Heart right ventricle (tissue), 16 donors: ENCODE data around the gene TLR2. TPM values are rescaled to one million over a fixed set of nuclear protein-coding genes. Genes with fewer than 3 reads are reported as not detected.

Experiments used
- ATAC-seq, 8 donors: fragments of 200-7000 bp; cut with Tn5 transposase; one replicate each; pipeline ENCODE4 v1.9.1; 2020; ENCODE audit warnings: mild to moderate bottlenecking in 8 of 8, moderate library complexity in 8 of 8, moderate number of reproducible peaks in 1 of 8
- DNase-seq, 2 donors: peaks; one replicate each; pipeline ENCODE4 v3.0.0-alpha.2; 2020
- H3K27ac ChIP-seq, 10 donors: fragments of 200-600 bp; sonication (generic) in 2 of 10; one replicate each; pipeline versions ENCODE4 v1.5.0 to v1.8.0; 2020 to 2022; ENCODE audit warnings: mild to moderate bottlenecking in 3 of 10
- H3K27me3 ChIP-seq, 7 donors: fragments of 200-600 bp; one replicate each; pipeline ENCODE4 v1.8.0; 2021 to 2022; ENCODE audit warnings: mild to moderate bottlenecking in 2 of 7
- H3K36me3 ChIP-seq, 9 donors: fragments of 200-600 bp; sonication (generic) in 1 of 9; one replicate each; pipeline versions ENCODE4 v1.5.0 to v1.8.0; 2020 to 2022; ENCODE audit warnings: mild to moderate bottlenecking in 2 of 9
- H3K4me1 ChIP-seq, 9 donors: fragments of 200-600 bp; sonication (generic) in 1 of 9; one replicate each; pipeline versions ENCODE4 v1.5.0 to v1.8.0; 2020 to 2022; ENCODE audit warnings: mild to moderate bottlenecking in 4 of 9
- H3K4me3 ChIP-seq, 10 donors: fragments of 200-600 bp; sonication (generic) in 2 of 10; one replicate each; pipeline versions ENCODE4 v1.5.0 to v1.8.0; 2020 to 2022; ENCODE audit warnings: mild to moderate bottlenecking in 7 of 10, moderate library complexity in 2 of 10
- H3K9me3 ChIP-seq, 11 donors: fragments of 200-600 bp in 10 of 11; sonication (generic) in 2 of 11; one replicate each; pipeline versions ENCODE4 v1.5.0 to v1.8.0; 2013 to 2022; ENCODE audit warnings: mild to moderate bottlenecking in 2 of 11, control low read depth in 1 of 11, moderate library complexity in 1 of 11
- WGBS, 2 donors: extraction: QIAGEN DNeasy Blood & Tissue Kit; methylation state at CpG; one replicate each; pipeline ENCODE4 v1.1.7; 2013; ENCODE audit warnings: inconsistent platforms in 1 of 2; 5-methylcytosine and 5-hydroxymethylcytosine counted together
- intact Hi-C, 10 donors: fragments of 100-400 bp; cut with DNase I; formaldehyde crosslinking; loops; one replicate each; pipeline versions ENCODE4 v1.11.1 to v1.14.2; 2022
- polyA plus RNA-seq, 2 donors: library from polyadenylated mRNA; stranded (reverse); fragments of 200-250 nt; gene quantifications; one replicate each; pipeline ENCODE4 v1.2.3, GENCODE V29; 2013
- total RNA-seq, 10 donors: library from RNA; stranded (reverse); fragmentation: NEBNext Ultra II Directional in 3 of 10; extraction: Animal tissue kit (Norgen Biotek cat#: 25700) in 3 of 10; gene quantifications; one replicate each; pipeline versions ENCODE4 v1.2.1 to v1.2.4, GENCODE V29; 2021 to 2023
- TF ChIP-seq, protein P1 (sequence below), 9 donors: fragments of 200-600 bp; sonication (generic) in 2 of 9; IDR thresholded peaks; one replicate each; pipeline versions ENCODE4 v1.5.0 to v1.8.0; 2021 to 2022; ENCODE audit warnings: antibody characterized with exemption in 9 of 9, mild to moderate bottlenecking in 5 of 9, moderate library complexity in 1 of 9
- donor health status: Arrhythmogenic right ventricular cardiomyopathy.
- donor health status: ischemic (EF 13 %, LVEDD 7.1; RV severe dilation, severe dysfunction).
- donor health status: healthy with polysubstance abuse.
- donor health status: DM: no; HTN: yes; CAD: no.
- donor health status: DM: no; HTN: no; CAD: no.
- donor health status: ischemic (EF 25% LVEDD 6.9; RV normal size, moderate dysfunction).
- donor health status: ischemic (EF 25% LVEDD 5.7; RV mildly dilated, moderate dysfunction).
- donor health status: healthy.
- donor health status: DM: yes; HTN: yes; CAD: no.
- donor health status: Ischemic cardiomyopathy.
- donor health status: ischemic (EF 35%, LVEDD 5.7; RV mildly dilated, moderate dysfunction).
- donor health status: nonischemic (EF 11% LVEDD 7.7; RV severe dilation, severe dysfunction).
- donor health status: DM: yes; HTN: yes; CAD: no.
- donor health status: PGD.
- donor health status: ischemic (EF 29% LVEDD 5.4; RV normal size, mild dysfunction).
- donor health status: nonischemic (EF 23%, LVEDD 6.1; RV moderate dilation, normal function).

Gene TLR2
- total and polyA plus RNA-seq, 12 donors, result 0.60 to 18.2 (median 3.0) TPM

DNA sequence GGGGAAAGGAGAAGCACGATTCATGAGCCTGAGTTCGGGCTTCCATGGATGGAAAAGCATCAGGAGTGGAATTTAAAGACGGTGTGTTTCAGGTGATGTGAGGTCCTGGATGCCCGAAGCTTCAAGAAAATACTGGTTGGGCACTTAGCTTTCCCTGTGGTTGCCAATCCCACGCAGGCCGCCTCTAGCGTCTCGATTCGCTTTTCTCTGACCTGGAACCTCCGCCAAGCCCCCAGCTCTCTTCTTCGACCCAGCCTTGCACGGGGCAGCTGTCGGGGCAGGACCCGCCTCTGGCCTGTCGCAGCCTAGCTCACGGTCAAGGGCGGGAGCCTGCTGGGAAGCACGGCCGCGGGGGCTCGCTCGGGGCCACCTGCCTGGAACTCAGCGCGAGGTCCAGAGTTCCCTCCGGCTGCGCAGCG lies 308 bp upstream of the TLR2 start:
- Histone ChIP-seq H3K27me3 (peaks cover 0 to 34% (median 23%) of the 10 kb centered on the region in 7 donors), H3K9me3 (peaks cover 0 to 14% (median 8%) of the 10 kb centered on the region in 11 donors), H3K4me3 (peak overlapping the region; percentile 56 to 83 (median 65)), H3K4me1 (peaks cover 3 to 23% (median 14%) of the 10 kb centered on the region in 9 donors), H3K36me3 (peaks cover 0 to 15% (median 0%) of the 10 kb centered on the region in 9 donors), H3K27ac (peak overlapping the region in 4 of 10 donors; percentile 59 to 94 (median 60))
- WGBS, 2 donors, result 10 to 11% methylated on average over 27 of the region's 27 CpGs
- ATAC-seq (peak in 1 of 8 donors; percentile 8), DNase-seq (no peak)
- TF ChIP-seq, protein P1, sequence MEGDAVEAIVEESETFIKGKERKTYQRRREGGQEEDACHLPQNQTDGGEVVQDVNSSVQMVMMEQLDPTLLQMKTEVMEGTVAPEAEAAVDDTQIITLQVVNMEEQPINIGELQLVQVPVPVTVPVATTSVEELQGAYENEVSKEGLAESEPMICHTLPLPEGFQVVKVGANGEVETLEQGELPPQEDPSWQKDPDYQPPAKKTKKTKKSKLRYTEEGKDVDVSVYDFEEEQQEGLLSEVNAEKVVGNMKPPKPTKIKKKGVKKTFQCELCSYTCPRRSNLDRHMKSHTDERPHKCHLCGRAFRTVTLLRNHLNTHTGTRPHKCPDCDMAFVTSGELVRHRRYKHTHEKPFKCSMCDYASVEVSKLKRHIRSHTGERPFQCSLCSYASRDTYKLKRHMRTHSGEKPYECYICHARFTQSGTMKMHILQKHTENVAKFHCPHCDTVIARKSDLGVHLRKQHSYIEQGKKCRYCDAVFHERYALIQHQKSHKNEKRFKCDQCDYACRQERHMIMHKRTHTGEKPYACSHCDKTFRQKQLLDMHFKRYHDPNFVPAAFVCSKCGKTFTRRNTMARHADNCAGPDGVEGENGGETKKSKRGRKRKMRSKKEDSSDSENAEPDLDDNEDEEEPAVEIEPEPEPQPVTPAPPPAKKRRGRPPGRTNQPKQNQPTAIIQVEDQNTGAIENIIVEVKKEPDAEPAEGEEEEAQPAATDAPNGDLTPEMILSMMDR (IDR thresholded peaks at IDR 0.05), result no peak
- intact Hi-C loops, result no loop called here

DNA sequence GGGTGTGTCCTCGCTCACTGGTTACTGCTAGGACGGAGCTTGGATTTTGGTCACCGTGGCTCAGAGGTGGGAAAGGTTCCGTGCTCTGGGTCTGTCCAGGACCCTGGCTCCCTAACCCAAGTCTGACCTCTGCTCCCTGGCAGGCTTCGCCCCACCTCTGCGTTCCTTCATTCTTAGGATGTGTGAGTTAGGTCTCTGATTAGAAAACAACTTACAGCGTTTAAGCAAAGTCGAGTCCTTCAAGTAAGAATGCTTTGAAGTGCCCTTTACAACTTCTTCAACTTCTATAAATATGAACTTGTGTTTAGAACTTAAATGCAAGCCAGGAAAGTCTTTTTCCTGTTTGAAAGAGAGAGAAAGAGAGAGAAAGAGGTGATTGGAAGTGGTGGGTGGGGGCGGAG lies 891 bp downstream of the TLR2 start:
- peaks cover 3 to 23% (median 14%) of the 10 kb centered on the region in 9 donors for H3K4me1 ChIP-seq
- TF ChIP-seq, protein P1 (IDR thresholded peaks at IDR 0.05), result no peak
- peak overlapping the region; percentile 56 to 83 (median 65) for H3K4me3 ChIP-seq
- H3K9me3 ChIP-seq, result peaks cover 0 to 25% (median 13%) of the 10 kb centered on the region in 11 donors
- ATAC-seq (no peak), DNase-seq (no peak)
- peaks cover 0 to 34% (median 23%) of the 10 kb centered on the region in 7 donors for H3K27me3 ChIP-seq
- H3K27ac ChIP-seq, result peak overlapping the region in 5 of 10 donors; percentile 53 to 94 (median 60)
- WGBS, 2 donors, result 11 to 15% methylated on average over 9 of the region's 9 CpGs
- H3K36me3 ChIP-seq, result peaks cover 0 to 27% (median 0%) of the 10 kb centered on the region in 9 donors
- intact Hi-C loops, result no loop called here

DNA sequence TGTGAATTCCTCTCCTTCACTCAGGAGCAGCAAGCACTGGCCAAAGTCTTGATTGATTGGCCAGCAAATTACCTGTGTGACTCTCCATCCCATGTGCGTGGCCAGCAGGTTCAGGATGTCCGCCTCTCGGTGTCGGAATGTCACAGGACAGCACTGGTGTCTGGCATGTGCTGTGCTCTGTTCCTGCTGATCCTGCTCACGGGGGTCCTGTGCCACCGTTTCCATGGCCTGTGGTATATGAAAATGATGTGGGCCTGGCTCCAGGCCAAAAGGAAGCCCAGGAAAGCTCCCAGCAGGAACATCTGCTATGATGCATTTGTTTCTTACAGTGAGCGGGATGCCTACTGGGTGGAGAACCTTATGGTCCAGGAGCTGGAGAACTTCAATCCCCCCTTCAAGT lies 20.4 kb downstream of the TLR2 start:
- Histone ChIP-seq H3K27me3 (peaks cover 0 to 15% (median 0%) of the 10 kb centered on the region in 7 donors), H3K9me3 (no peaks in the 10 kb centered on the region), H3K4me3 (no peak overlapping the region), H3K4me1 (peaks cover 0 to 19% (median 0%) of the 10 kb centered on the region in 9 donors), H3K36me3 (peaks cover 0 to 19% (median 0%) of the 10 kb centered on the region in 9 donors), H3K27ac (no peak overlapping the region)
- DNase-seq (no peak), ATAC-seq (no peak)
- 92% methylated on average over 7 of the region's 7 CpGs for WGBS, 2 donors
- TF ChIP-seq, protein P1 (IDR thresholded peaks at IDR 0.05), result no peak
- intact Hi-C loops, result no loop called here

DNA sequence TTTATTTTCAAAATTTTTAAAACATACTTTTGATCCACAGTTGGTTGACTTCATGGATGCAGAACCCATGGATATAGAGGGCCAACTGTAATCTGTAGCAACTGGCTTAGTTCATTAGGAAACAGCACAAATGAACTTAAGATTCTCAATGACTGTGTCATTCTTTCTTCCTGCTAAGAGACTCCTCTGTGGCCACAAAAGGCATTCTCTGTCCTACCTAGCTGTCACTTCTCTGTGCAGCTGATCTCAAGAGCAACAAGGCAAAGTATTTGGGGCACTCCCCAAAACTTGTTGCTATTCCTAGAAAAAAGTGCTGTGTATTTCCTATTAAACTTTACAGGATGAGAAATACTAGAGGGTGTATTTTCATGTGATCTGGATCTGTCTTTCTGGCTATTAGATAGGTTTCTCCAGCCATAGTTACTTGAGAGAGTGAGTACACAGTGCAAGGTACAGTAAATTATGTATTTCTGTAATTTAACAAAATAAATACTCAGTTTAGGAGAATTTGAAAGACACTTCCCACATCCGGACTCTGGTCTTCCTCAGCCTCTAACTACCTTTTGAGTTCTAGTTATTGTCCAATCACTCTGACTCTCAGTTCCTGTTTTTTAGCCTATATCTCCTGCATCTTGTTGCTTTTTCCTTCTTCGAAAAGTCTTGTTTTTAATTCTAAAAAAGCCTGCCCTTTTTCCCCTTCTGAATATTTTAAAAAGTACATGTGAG lies 21.8 kb downstream of the TLR2 start:
- no peak for DNase-seq
- Histone ChIP-seq H3K4me3 (no peak overlapping the region), H3K27me3 (peaks cover 0 to 9% (median 0%) of the 10 kb centered on the region in 7 donors), H3K4me1 (peaks cover 0 to 19% (median 0%) of the 10 kb centered on the region in 9 donors), H3K9me3 (no peaks in the 10 kb centered on the region), H3K27ac (no peak overlapping the region), H3K36me3 (peaks cover 0 to 15% (median 0%) of the 10 kb centered on the region in 9 donors)
- 82 to 84% methylated on average over 2 of the region's 2 CpGs for WGBS, 2 donors
- no peak for ATAC-seq
- TF ChIP-seq, protein P1 (IDR thresholded peaks at IDR 0.05), result no peak
- intact Hi-C loops, result no loop called here
